ENCODE results near the gene PWWP2A.
"Not testable (repeated sequence)": the region's sequence is repeated elsewhere in the genome, so short reads cannot be mapped to it uniquely, and the experiment has no call there.

Gene PWWP2A

GRCh38 chr5:160075073-160075472 is 44.2 kb downstream of the PWWP2A start:
- no peak for DNase-seq

- DNase-seq = no peak
Measured at GRCh38 chr5:160071916-160072315, 47.3 kb downstream of the PWWP2A start.

GRCh38 chr5:160071516-160071915 is 47.7 kb downstream of the PWWP2A start:
- DNase-seq = no peak

DNA sequence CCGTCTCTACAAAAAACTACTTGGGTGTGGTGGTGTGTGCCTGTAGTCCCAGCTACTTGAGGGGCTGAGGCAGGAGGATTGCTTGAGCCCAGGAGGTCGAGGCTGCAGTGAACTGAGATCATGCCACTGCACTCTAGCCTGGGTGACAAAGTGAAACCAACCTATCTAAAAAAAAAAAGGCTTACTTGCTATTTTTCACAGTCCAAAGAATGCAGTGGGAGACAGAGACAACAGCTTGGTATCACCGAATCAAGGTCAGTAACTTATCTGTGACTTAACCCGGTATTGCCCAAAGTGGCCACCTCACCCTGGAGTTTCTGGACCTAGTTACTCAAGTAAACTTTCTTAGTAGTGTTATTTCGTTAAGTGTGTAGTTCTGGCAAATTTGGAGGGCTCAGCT is 50.1 kb downstream of the PWWP2A start:
- DNase-seq = not testable (repeated sequence)

DNA sequence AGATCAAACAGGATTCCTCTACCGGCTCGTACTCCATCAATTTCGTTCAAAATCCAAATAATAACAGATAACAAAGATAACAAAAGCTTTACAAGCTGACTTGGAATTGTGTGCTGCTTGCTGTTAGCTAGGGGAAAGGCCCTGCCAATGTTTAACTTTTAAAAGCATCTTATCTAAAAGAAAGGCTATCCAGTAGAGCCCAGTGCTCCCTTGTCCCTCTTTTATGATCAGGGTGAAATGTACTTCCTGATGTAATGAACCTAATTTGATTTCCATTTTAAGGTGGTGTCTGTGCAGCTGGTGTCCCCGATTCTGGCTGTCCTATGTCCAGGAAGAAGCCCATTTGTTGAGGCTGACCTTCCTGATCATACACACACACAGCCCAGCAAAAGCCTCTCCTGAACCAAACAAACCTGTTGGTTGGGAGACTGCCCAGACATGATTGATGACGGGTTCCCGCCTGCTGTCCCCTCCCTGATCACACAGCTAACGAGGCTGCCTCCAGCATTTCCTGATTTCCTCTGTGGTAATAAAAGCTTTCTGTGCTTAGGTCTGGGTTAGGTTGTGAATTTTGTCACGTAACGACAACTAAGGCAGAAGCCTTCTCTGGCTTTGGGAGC is 54.1 kb downstream of the PWWP2A start:
- DNase-seq = no peak

- DNase-seq = no peak
Measured at GRCh38 chr5:160064417-160064810, 54.8 kb downstream of the PWWP2A start.

GRCh38 chr5:160061770-160062169 is 57.5 kb downstream of the PWWP2A start:
- no peak for DNase-seq

DNA sequence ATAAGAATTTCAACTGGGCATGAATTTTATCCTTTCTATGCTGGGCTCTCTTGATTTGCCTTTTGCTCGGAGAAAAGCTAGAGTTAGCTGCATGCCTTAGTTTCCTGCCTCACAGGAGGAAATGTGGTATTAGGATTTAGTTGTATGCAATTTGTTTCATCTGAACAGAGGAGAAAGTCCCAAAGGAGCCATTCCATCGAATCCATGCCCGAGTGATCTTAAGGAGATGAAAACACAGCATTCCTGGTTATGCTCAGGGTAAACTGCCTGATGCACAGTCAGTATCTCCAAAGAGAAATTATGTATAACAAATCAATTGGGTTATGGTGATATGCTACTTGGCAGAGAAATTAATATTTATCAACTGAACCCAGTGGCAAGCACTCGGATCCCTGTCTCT is 59.2 kb downstream of the PWWP2A start:
- no peak for DNase-seq

DNA sequence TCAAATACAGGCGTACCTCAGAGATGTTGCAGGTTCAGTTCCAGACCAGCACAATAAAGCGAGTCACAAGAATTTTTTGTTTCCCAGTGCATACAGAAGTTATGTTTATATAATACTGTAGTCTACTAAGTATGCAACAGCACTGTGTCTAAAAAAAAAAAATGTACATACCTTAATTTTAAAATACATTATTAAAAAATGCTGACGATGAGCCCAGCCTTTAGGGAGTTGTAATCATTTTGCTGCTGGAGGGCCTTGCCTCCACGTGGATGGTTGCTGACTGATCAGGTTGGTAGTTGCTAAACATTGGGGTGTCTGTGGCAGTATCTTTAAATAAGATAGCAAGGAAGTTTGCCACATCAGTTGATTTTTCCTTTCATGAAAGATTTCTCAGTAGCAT is 62.0 kb downstream of the PWWP2A start:
- DNase-seq = no peak

- no peak for DNase-seq
Measured at GRCh38 chr5:160054831-160055230, 64.4 kb downstream of the PWWP2A start.

GRCh38 chr5:160054047-160054446 is 65.2 kb downstream of the PWWP2A start:
- DNase-seq = no peak

- DNase-seq = no peak
Measured at GRCh38 chr5:160049099-160049498, 70.2 kb downstream of the PWWP2A start.

DNA sequence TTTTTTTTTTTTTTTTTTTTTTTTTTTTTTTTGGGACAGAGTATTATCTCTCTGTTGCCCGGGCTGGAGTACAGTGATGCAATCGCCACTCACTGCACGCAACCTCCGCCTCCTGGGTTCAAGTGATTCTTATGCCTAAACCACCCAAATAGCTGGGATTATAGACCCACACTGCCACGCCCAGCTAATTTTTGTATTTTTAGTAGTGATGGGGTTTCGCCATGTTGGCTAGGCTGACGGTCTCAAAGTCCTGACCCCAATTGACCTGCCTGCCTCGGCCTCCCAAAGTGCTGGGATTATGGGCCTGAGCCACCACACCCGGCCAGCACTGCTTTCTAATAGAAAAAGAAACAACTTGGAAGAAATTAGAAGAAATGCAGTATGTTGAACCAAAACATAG is 71.1 kb downstream of the PWWP2A start:
- DNase-seq = no peak

- no peak for DNase-seq
Measured at GRCh38 chr5:160047423-160047822, 71.8 kb downstream of the PWWP2A start.

DNA sequence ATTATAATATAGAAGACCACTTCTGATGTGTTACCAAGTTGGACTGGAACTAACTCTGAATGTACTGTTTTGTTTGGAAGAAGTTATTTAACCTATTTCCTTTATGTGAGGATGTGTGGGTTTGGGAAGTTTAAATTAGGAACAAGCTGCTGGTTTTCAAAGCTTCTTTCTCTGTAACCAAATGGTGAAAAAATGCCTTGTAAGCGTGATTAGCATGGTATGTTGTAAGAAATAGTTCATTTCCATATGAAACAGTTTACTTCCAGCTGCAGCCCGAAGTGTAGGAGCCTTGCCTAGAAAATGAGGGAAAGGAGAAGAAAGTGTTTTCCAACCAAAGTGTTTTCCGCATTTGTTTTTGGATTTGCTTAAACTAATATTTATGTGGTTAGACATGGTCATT is 74.3 kb downstream of the PWWP2A start:
- DNase-seq = no peak

GRCh38 chr5:160044391-160044804 is 74.9 kb downstream of the PWWP2A start:
- DNase-seq = no peak

GRCh38 chr5:160042671-160043070 is 76.6 kb downstream of the PWWP2A start:
- no peak for DNase-seq

All from central memory CD4-positive, alpha-beta T cell (primary cell).